Breast epithelium (tissue), 4 donors: ENCODE results near the gene FMNL3. TPM values are rescaled to one million over a fixed set of nuclear protein-coding genes. Genes with fewer than 3 reads are reported as not detected.
"Not testable (repeated sequence)": the region's sequence is repeated elsewhere in the genome, so short reads cannot be mapped to it uniquely, and the experiment has no call there.

Experiments used
- DNase-seq, 2 donors: peaks; one replicate each; pipeline ENCODE4 v3.0.0-alpha.2; 2019; ENCODE audit warnings: low spot score in 2 of 2
- H3K27ac ChIP-seq, 2 donors: fragments of 200-600 bp; sonication (generic) in 1 of 2; one replicate each; pipeline ENCODE4 v1.5.1; 2016 to 2019; ENCODE audit warnings: mild to moderate bottlenecking in 1 of 2
- H3K27me3 ChIP-seq, 2 donors: fragments of 200-600 bp; sonication (generic) in 1 of 2; one replicate each; pipeline versions ENCODE4 v1.5.1 to v1.6.0; 2017 to 2019; ENCODE audit warnings: control low read depth in 1 of 2, mild to moderate bottlenecking in 1 of 2
- H3K36me3 ChIP-seq: fragments of 200-600 bp; one replicate; pipeline ENCODE4 v1.5.1; 2019
- H3K4me1 ChIP-seq, 2 donors: fragments of 200-600 bp; sonication (generic); one replicate each; pipeline ENCODE4 v1.5.1; 2016 to 2019; ENCODE audit warnings: control low read depth in 1 of 2
- H3K4me3 ChIP-seq, 3 donors: fragments of 200-600 bp; sonication (generic); 1 replicate in 2 of 3; 2 replicates in 1 of 3; pipeline ENCODE4 v1.5.1; 2016 to 2019; ENCODE audit warnings: mild to moderate bottlenecking in 3 of 3, moderate library complexity in 2 of 3
- H3K9me3 ChIP-seq, 2 donors: fragments of 200-600 bp; sonication (generic) in 1 of 2; one replicate each; pipeline ENCODE4 v1.5.1; 2016 to 2019; ENCODE audit warnings: control low read depth in 1 of 2
- CTCF ChIP-seq, 3 donors: fragments of 450-650 bp; IDR thresholded peaks; one replicate each; pipeline ENCODE4 v1.5.1; 2016 to 2017; ENCODE audit warnings: antibody characterized with exemption in 3 of 3, mild to moderate bottlenecking in 3 of 3, moderate library complexity in 3 of 3
- POLR2A ChIP-seq: fragments of 450-650 bp; IDR thresholded peaks from one replicate; pipeline ENCODE4 v1.6.1; 2016; ENCODE audit warnings: antibody characterized with exemption, mild to moderate bottlenecking, moderate library complexity
- POLR2AphosphoS5 ChIP-seq, 3 donors: sonication (generic); formaldehyde crosslinking; IDR thresholded peaks; one replicate each; pipeline ENCODE4 v1.6.1; 2017; ENCODE audit warnings: antibody characterized with exemption in 3 of 3
- intact Hi-C: fragments of 100-400 bp; cut with DNase I; formaldehyde crosslinking; loops from one replicate; pipeline ENCODE4 v1.15.1; 2023; ENCODE audit warnings: low total_unique reads
- total RNA-seq, 3 donors: library from RNA; depleted of rRNA; stranded (reverse); fragments of >200 nt; gene quantifications; one replicate each; pipeline ENCODE4 v1.1.0, GENCODE V29; 2016

Gene FMNL3
- total RNA-seq, 3 donors from 2014 or later = 9.8 to 13.8 (median 13.3) TPM

- H3K9me3 ChIP-seq = no peaks in the 10 kb centered on the region
- no peak overlapping the region for H3K4me3 ChIP-seq
- TF ChIP-seq CTCF (IDR thresholded peaks at IDR 0.05) (no peak), POLR2AphosphoS5 (IDR thresholded peaks at IDR 0.05) (no peak), POLR2A (no peak)
- intact Hi-C loops = no loop called here
- DNase-seq = no peak
- no peaks in the 10 kb centered on the region for H3K36me3 ChIP-seq
- H3K4me1 ChIP-seq = no peaks in the 10 kb centered on the region
- no peaks in the 10 kb centered on the region for H3K27me3 ChIP-seq
- H3K27ac ChIP-seq = no peak overlapping the region
Observed at GRCh38 chr12:49720214-49720613, 13.0 kb upstream of the FMNL3 start.

GRCh38 chr12:49717800-49718199 lies 10.6 kb upstream of the FMNL3 start:
- H3K27ac ChIP-seq, H3K27me3 ChIP-seq, DNase-seq, H3K4me1 ChIP-seq, H3K9me3 ChIP-seq, intact Hi-C loops, H3K36me3 ChIP-seq, H3K4me3 ChIP-seq: not testable (repeated sequence)

- no peak overlapping the region for H3K4me3 ChIP-seq
- TF ChIP-seq POLR2AphosphoS5 (IDR thresholded peaks at IDR 0.05) = no peak
- TF ChIP-seq CTCF (IDR thresholded peaks at IDR 0.05) = no peak
- no peak for TF ChIP-seq POLR2A
- H3K27ac ChIP-seq = no peak overlapping the region
- no peaks in the 10 kb centered on the region for H3K9me3 ChIP-seq
- H3K27me3 ChIP-seq = no peaks in the 10 kb centered on the region
- H3K36me3 ChIP-seq = no peaks in the 10 kb centered on the region
- DNase-seq = no peak
- intact Hi-C loops = no loop called here
- H3K4me1 ChIP-seq = no peaks in the 10 kb centered on the region
Observed at GRCh38 chr12:49716553-49716952, 9.3 kb upstream of the FMNL3 start.

GRCh38 chr12:49713952-49714351 lies 6.7 kb upstream of the FMNL3 start:
- H3K36me3 ChIP-seq, H3K27me3 ChIP-seq, H3K4me1 ChIP-seq, H3K27ac ChIP-seq, DNase-seq, H3K4me3 ChIP-seq, intact Hi-C loops, H3K9me3 ChIP-seq: not testable (repeated sequence)

- no peak for DNase-seq
- TF ChIP-seq CTCF (IDR thresholded peaks at IDR 0.05) (no peak), POLR2A (no peak), POLR2AphosphoS5 (IDR thresholded peaks at IDR 0.05) (no peak)
- Histone ChIP-seq H3K27me3 (no peaks in the 10 kb centered on the region), H3K9me3 (no peaks in the 10 kb centered on the region), H3K27ac (no peak overlapping the region), H3K36me3 (no peaks in the 10 kb centered on the region), H3K4me3 (no peak overlapping the region), H3K4me1 (no peaks in the 10 kb centered on the region)
- intact Hi-C loops = loop anchor here (5.0 kb wide), 1 partner anchor 67 kb away; no protein-coding TSS in a partner anchor
Observed at GRCh38 chr12:49708851-49709250, 1.6 kb upstream of the FMNL3 start.

GRCh38 chr12:49707812-49708147 lies 575 bp upstream of the FMNL3 start:
- H3K9me3 ChIP-seq = no peaks in the 10 kb centered on the region

More at GRCh38 chr12:49707812-49708147, 575 bp upstream of the FMNL3 start:
- TF ChIP-seq POLR2AphosphoS5 (IDR thresholded peaks at IDR 0.05) = no peak
- TF ChIP-seq POLR2A = no peak
- no peak for TF ChIP-seq CTCF (IDR thresholded peaks at IDR 0.05)
- DNase-seq = no peak
- Histone ChIP-seq H3K27ac (peak overlapping the region in 1 of 2 donors; percentile 83), H3K4me3 (peak overlapping the region in 2 of 3 donors; percentile 84 to 89), H3K4me1 (no peaks in the 10 kb centered on the region), H3K36me3 (no peaks in the 10 kb centered on the region), H3K27me3 (no peaks in the 10 kb centered on the region)
- intact Hi-C loops = loop anchor here (5.0 kb wide), 1 partner anchor 65 kb away; no protein-coding TSS in a partner anchor
